ENCODE measurements around the gene ANK2. TPM values are rescaled to one million over a fixed set of nuclear protein-coding genes. Genes with fewer than 3 reads are reported as not detected.

The ANK2 gene
- total RNA-seq, 1 experiment from 2014 or later: 5.6 TPM

- H3K9me2 ChIP-seq (ENCODE audit: insufficient read depth): no peaks in the 10 kb centered on the region
- DNase-seq (ENCODE audit: low read depth, low spot score) (no peak), ATAC-seq (no peak)
- no peaks in the 10 kb centered on the region for H3K4me1 ChIP-seq (ENCODE audit: control insufficient read depth in 1 of 2, insufficient read depth in 2 of 2, low read length in 2 of 2)
- H3K9ac ChIP-seq (ENCODE audit: low read length): no peak overlapping the region
- ChIA-PET POLR2A (no interaction called here), RAD21 (ENCODE audit: low non-redundant PET in 1 of 2, low total read pairs in 2 of 2, uncharacterized antibody in 2 of 2, unreplicated experiment in 2 of 2) (no interaction called here), CTCF (no interaction called here)
- intact Hi-C loops (cut with micrococcal nuclease): no loop called here
- no peak overlapping the region for H2AFZ ChIP-seq (ENCODE audit: low read depth, low read length, poor library complexity, severe bottlenecking)
- H3K4me2 ChIP-seq (ENCODE audit: low read length): no peak overlapping the region
- no peaks in the 10 kb centered on the region for H3K36me3 ChIP-seq (ENCODE audit: control insufficient read depth in 1 of 2, insufficient read depth in 2 of 2, low read length in 2 of 2)
- no peak overlapping the region for H3K27ac ChIP-seq (ENCODE audit: low read depth, low read length)
- no TSS peak for BruUV-seq (replicated peaks)
- H3K9me3 ChIP-seq (ENCODE audit: control insufficient read depth in 1 of 2, insufficient read depth in 1 of 2, low read depth in 1 of 2, low read length in 2 of 2): no peaks in the 10 kb centered on the region
- H3K27me3 ChIP-seq (ENCODE audit: insufficient read depth, low read length): no peaks in the 10 kb centered on the region
- H3K4me3 ChIP-seq (replicated peaks in 1 of 2; ENCODE audit: low read depth in 1 of 2, low read length in 2 of 2): no peak overlapping the region
- H3K79me2 ChIP-seq (ENCODE audit: insufficient read depth, low read length): no peaks in the 10 kb centered on the region
- H4K20me1 ChIP-seq (ENCODE audit: insufficient read depth): no peaks in the 10 kb centered on the region
- TF ChIP-seq SIN3A (IDR thresholded peaks at IDR 0.05; ENCODE audit: low read depth): no peak
- TF ChIP-seq POLR2A (IDR thresholded peaks at IDR 0.05; ENCODE audit: borderline replicate concordance, extremely low read depth, insufficient read depth, insufficient read length): no peak
- TF ChIP-seq SRF (IDR thresholded peaks at IDR 0.05; ENCODE audit: low read depth): no peak
- TF ChIP-seq ZFX (IDR thresholded peaks at IDR 0.05): no peak
- no peak for TF ChIP-seq CBX3 (IDR thresholded peaks at IDR 0.05; ENCODE audit: low read depth)
- TF ChIP-seq YY1 (IDR thresholded peaks at IDR 0.05; ENCODE audit: extremely low read depth, insufficient replicate concordance, low read depth, low read length): no peak
- TF ChIP-seq, protein P1, sequence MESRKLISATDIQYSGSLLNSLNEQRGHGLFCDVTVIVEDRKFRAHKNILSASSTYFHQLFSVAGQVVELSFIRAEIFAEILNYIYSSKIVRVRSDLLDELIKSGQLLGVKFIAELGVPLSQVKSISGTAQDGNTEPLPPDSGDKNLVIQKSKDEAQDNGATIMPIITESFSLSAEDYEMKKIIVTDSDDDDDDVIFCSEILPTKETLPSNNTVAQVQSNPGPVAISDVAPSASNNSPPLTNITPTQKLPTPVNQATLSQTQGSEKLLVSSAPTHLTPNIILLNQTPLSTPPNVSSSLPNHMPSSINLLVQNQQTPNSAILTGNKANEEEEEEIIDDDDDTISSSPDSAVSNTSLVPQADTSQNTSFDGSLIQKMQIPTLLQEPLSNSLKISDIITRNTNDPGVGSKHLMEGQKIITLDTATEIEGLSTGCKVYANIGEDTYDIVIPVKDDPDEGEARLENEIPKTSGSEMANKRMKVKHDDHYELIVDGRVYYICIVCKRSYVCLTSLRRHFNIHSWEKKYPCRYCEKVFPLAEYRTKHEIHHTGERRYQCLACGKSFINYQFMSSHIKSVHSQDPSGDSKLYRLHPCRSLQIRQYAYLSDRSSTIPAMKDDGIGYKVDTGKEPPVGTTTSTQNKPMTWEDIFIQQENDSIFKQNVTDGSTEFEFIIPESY (IDR thresholded peaks at IDR 0.05; ENCODE audit: extremely low read depth, insufficient replicate concordance, low read length): no peak
- TF ChIP-seq JUND (IDR thresholded peaks at IDR 0.05): no peak
- TF ChIP-seq POLR2AphosphoS5 (IDR thresholded peaks at IDR 0.05; ENCODE audit: low read depth, low read length): no peak
- TF ChIP-seq RAD21 (IDR thresholded peaks at IDR 0.05; ENCODE audit: low read depth): no peak
- TF ChIP-seq, protein P2, sequence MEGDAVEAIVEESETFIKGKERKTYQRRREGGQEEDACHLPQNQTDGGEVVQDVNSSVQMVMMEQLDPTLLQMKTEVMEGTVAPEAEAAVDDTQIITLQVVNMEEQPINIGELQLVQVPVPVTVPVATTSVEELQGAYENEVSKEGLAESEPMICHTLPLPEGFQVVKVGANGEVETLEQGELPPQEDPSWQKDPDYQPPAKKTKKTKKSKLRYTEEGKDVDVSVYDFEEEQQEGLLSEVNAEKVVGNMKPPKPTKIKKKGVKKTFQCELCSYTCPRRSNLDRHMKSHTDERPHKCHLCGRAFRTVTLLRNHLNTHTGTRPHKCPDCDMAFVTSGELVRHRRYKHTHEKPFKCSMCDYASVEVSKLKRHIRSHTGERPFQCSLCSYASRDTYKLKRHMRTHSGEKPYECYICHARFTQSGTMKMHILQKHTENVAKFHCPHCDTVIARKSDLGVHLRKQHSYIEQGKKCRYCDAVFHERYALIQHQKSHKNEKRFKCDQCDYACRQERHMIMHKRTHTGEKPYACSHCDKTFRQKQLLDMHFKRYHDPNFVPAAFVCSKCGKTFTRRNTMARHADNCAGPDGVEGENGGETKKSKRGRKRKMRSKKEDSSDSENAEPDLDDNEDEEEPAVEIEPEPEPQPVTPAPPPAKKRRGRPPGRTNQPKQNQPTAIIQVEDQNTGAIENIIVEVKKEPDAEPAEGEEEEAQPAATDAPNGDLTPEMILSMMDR (IDR thresholded peaks at IDR 0.05 in 2 of 3, conservative IDR thresholded peaks at IDR 0.05 in 1 of 3; ENCODE audit: borderline replicate concordance in 1 of 3, insufficient read depth in 1 of 3, low read depth in 2 of 3, low read length in 2 of 3): no peak
- no peak for TF ChIP-seq MAX (IDR thresholded peaks at IDR 0.05)
- TF ChIP-seq EZH2phosphoT487 (IDR thresholded peaks at IDR 0.05; ENCODE audit: borderline replicate concordance): no peak
These were observed 182.7 kb downstream of the ANK2 start for GRCh38 chr4:113232194-113232593.
